H9 (cell line): ENCODE results near the gene MKRN2. TPM values are rescaled to one million over a fixed set of nuclear protein-coding genes. Genes with fewer than 3 reads are reported as not detected.

Experiments
- DNase-seq: peaks from one replicate; pipeline ENCODE4 v3.0.0-alpha.2; 2017
- H2AFZ ChIP-seq: one replicate; pipeline ENCODE4 v1.6.1; 2013; ENCODE audit warnings: mild to moderate bottlenecking, low read length, control low read depth, moderate library complexity
- H2AK5ac ChIP-seq: 2 replicates; pipeline ENCODE4 v1.6.1; 2013; ENCODE audit warnings: low read length, control low read depth, mixed read lengths; ENCODE audit not compliant: insufficient read length
- H2BK120ac ChIP-seq: one replicate; pipeline ENCODE4 v1.6.1; 2013; ENCODE audit warnings: low read depth, mild to moderate bottlenecking, low read length, control low read depth, inconsistent platforms; ENCODE audit not compliant: poor library complexity, severe bottlenecking
- H2BK12ac ChIP-seq: 2 replicates; pipeline ENCODE4 v1.6.1; 2013; ENCODE audit warnings: low read length, control low read depth, mixed read lengths, low read depth; ENCODE audit not compliant: insufficient read length
- H2BK15ac ChIP-seq: 2 replicates; pipeline ENCODE4 v1.6.1; 2013; ENCODE audit warnings: low read depth, low read length, control low read depth
- H2BK20ac ChIP-seq: one replicate; pipeline ENCODE4 v1.6.1; 2013; ENCODE audit warnings: low read depth, mild to moderate bottlenecking, low read length, control low read depth, inconsistent platforms; ENCODE audit not compliant: poor library complexity, severe bottlenecking
- H2BK5ac ChIP-seq: 2 replicates; pipeline ENCODE4 v1.6.1; 2013; ENCODE audit warnings: low read length, control low read depth, mixed read lengths; ENCODE audit not compliant: insufficient read length
- H3K14ac ChIP-seq: 2 replicates; pipeline ENCODE4 v1.6.1; 2013; ENCODE audit warnings: low read length, control low read depth; ENCODE audit not compliant: insufficient read depth
- H3K18ac ChIP-seq: 2 replicates; pipeline ENCODE4 v1.6.1; 2013; ENCODE audit warnings: low read depth, mild to moderate bottlenecking, mixed read lengths, low read length, control low read depth; ENCODE audit not compliant: insufficient read length
- H3K23ac ChIP-seq: 2 replicates; pipeline ENCODE4 v1.6.1; 2013; ENCODE audit warnings: low read length, control low read depth, mixed read lengths, low read depth; ENCODE audit not compliant: insufficient read length
- H3K23me2 ChIP-seq: 2 replicates; pipeline ENCODE4 v1.6.1; 2013; ENCODE audit warnings: low read depth, mild to moderate bottlenecking, mixed read lengths, low read length, control low read depth; ENCODE audit not compliant: insufficient read length, poor library complexity, severe bottlenecking
- H3K27ac ChIP-seq: 2 replicates; pipeline ENCODE4 v1.5.1; 2013; ENCODE audit warnings: low read length, control low read depth, mixed read lengths, low read depth; ENCODE audit not compliant: insufficient read length
- H3K27me3 ChIP-seq: 2 replicates; pipeline ENCODE4 v1.6.1; 2013; ENCODE audit warnings: low read length, control low read depth, inconsistent platforms; ENCODE audit not compliant: insufficient read depth
- H3K4ac ChIP-seq: 2 replicates; pipeline ENCODE4 v1.6.1; 2013; ENCODE audit warnings: low read depth, mild to moderate bottlenecking, control low read depth, inconsistent platforms, low read length, moderate library complexity
- H3K4me1 ChIP-seq: 2 replicates; pipeline ENCODE4 v1.6.1; 2013; ENCODE audit warnings: low read length, control low read depth, inconsistent platforms; ENCODE audit not compliant: insufficient read depth
- H3K4me2 ChIP-seq: 2 replicates; pipeline ENCODE4 v1.6.1; 2013; ENCODE audit warnings: low read length, control low read depth, mixed read lengths; ENCODE audit not compliant: insufficient read length, insufficient read depth
- H3K56ac ChIP-seq: 2 replicates; pipeline ENCODE4 v1.6.1; 2013; ENCODE audit warnings: low read depth, mild to moderate bottlenecking, mixed read lengths, low read length, control low read depth; ENCODE audit not compliant: insufficient read length
- H3K79me1 ChIP-seq: 2 replicates; pipeline ENCODE4 v1.6.1; 2013; ENCODE audit warnings: low read depth, mild to moderate bottlenecking, moderate library complexity, low read length, control low read depth, inconsistent platforms; ENCODE audit not compliant: insufficient read depth, poor library complexity, severe bottlenecking
- H3K79me2 ChIP-seq: 2 replicates; pipeline ENCODE4 v1.6.1; 2013; ENCODE audit warnings: low read length, control low read depth, inconsistent platforms; ENCODE audit not compliant: insufficient read depth
- H3K9ac ChIP-seq: 2 replicates; pipeline ENCODE4 v1.6.1; 2013; ENCODE audit warnings: low read length, control low read depth, mixed read lengths; ENCODE audit not compliant: insufficient read length; ENCODE audit errors: extremely low read depth
- H3K9me3 ChIP-seq: one replicate; pipeline ENCODE4 v1.6.1; 2013; ENCODE audit warnings: low read depth, low read length, inconsistent platforms; ENCODE audit not compliant: control insufficient read depth
- H3T11ph ChIP-seq: one replicate; pipeline ENCODE4 v1.6.1; 2013; ENCODE audit warnings: mild to moderate bottlenecking, low read length, control low read depth, inconsistent platforms
- H4K20me1 ChIP-seq: one replicate; pipeline ENCODE4 v1.6.1; 2013; ENCODE audit not compliant: control insufficient read depth, insufficient read length, insufficient read depth
- H4K5ac ChIP-seq: 2 replicates; pipeline ENCODE4 v1.6.1; 2013; ENCODE audit warnings: low read depth, mild to moderate bottlenecking, mixed read lengths, low read length, control low read depth; ENCODE audit not compliant: insufficient read length
- H4K8ac ChIP-seq: replicated peaks from 2 replicates; pipeline ENCODE4 v1.6.1; 2013; ENCODE audit warnings: low read length, control low read depth, mixed read lengths, low read depth; ENCODE audit not compliant: insufficient read length
- H4K91ac ChIP-seq: 2 replicates; pipeline ENCODE4 v1.6.1; 2013; ENCODE audit warnings: low read depth, mild to moderate bottlenecking, moderate library complexity, mixed read lengths, low read length, control low read depth; ENCODE audit not compliant: insufficient read length
- H3K27ac Mint-ChIP-seq, 3 experiments: 2 replicates in 2 of 3; 3 replicates in 1 of 3; pipeline ENCODE4 v1.8.0; 2020 to 2021; ENCODE audit warnings: mixed read lengths in 3 of 3, mild to moderate bottlenecking in 1 of 3, moderate library complexity in 1 of 3
- H3K27me3 Mint-ChIP-seq: 2 replicates; pipeline ENCODE4 v1.8.0; 2021; ENCODE audit warnings: low read depth, mild to moderate bottlenecking, moderate library complexity, mixed read lengths
- H3K36me3 Mint-ChIP-seq, 3 experiments: 2 replicates in 2 of 3; 3 replicates in 1 of 3; pipeline ENCODE4 v1.8.0; 2020 to 2021; ENCODE audit warnings: low read depth in 3 of 3, mixed read lengths in 3 of 3; ENCODE audit not compliant: insufficient read depth in 1 of 3
- H3K4me1 Mint-ChIP-seq, 2 experiments: 2 replicates each; pipeline ENCODE4 v1.8.0; 2020; ENCODE audit warnings: mixed read lengths in 2 of 2
- H3K4me3 Mint-ChIP-seq, 2 experiments: 2 replicates in 1 of 2; 3 replicates in 1 of 2; pipeline ENCODE4 v1.8.0; 2020 to 2021; ENCODE audit warnings: mild to moderate bottlenecking in 2 of 2, mixed read lengths in 2 of 2, moderate library complexity in 1 of 2
- H3K9me3 Mint-ChIP-seq, 2 experiments: 2 replicates in 1 of 2; 3 replicates in 1 of 2; pipeline ENCODE4 v1.8.0; 2020; ENCODE audit warnings: mild to moderate bottlenecking in 2 of 2, mixed read lengths in 2 of 2, moderate library complexity in 1 of 2
- WGBS: extraction: QIAGEN DNeasy Blood & Tissue Kit; methylation state at CpG from one replicate; pipeline ENCODE4 v1.1.7; 2013; ENCODE audit warnings: missing lambda C conversion rate, low lambda C conversion rate, mixed read lengths; ENCODE audit not compliant: insufficient read length; ENCODE audit errors: extremely low coverage; 5-methylcytosine and 5-hydroxymethylcytosine counted together
- total RNA-seq: library from RNA; stranded (reverse); gene quantifications from 2 replicates; pipeline ENCODE4 v1.2.1, GENCODE V29; 2021
- TF ChIP-seq, protein P1 (sequence below): fragments of 200-600 bp; sonication (generic); conservative IDR thresholded peaks from 3 replicates; pipeline ENCODE4 v1.8.0; 2021; ENCODE audit warnings: antibody characterized with exemption, mild to moderate bottlenecking

MKRN2 gene
- total RNA-seq, 1 experiment from 2014 or later: 18.1 TPM

DNA sequence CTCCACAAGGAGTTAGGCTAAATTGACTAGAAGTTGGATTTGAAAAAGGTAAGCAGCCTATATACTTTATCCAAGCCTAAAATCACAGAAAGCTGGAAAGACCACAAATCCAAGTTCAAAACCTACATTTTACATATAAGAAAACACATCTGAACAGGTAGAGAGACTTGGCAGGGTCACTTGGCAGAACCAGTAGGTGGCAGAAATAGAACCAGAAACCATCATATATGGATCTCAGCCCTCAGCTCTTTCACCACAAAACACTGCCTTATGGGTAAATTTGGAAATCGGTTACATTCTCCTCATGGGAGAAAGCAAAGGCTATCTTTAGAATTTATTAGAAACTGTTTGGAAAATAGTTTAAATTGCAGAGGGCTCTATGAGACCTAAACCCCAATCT, 44.2 kb downstream of the MKRN2 start:
- DNase-seq: no peak
- Histone ChIP-seq H3K79me1 (no peaks in the 10 kb centered on the region), H3K4me2 (no peak overlapping the region), H2BK20ac (no peak overlapping the region), H4K5ac (no peak overlapping the region), H3K27ac (no peak overlapping the region), H2BK15ac (no peak overlapping the region), H3K23me2 (no peaks in the 10 kb centered on the region), H3K23ac (no peak overlapping the region), H2BK5ac (no peak overlapping the region), H3K79me2 (no peaks in the 10 kb centered on the region), H2BK120ac (no peak overlapping the region), H4K20me1 (no peaks in the 10 kb centered on the region), H3K9ac (no peak overlapping the region), H3K4me1 (no peaks in the 10 kb centered on the region), H3K14ac (no peak overlapping the region), H4K8ac (no peak overlapping the region), H3K27me3 (no peaks in the 10 kb centered on the region), H4K91ac (no peak overlapping the region), H3K9me3 (no peaks in the 10 kb centered on the region), H3K18ac (no peak overlapping the region), H3K4ac (no peak overlapping the region), H3T11ph (no peak overlapping the region), H2AFZ (no peak overlapping the region), H2BK12ac (no peak overlapping the region), H2AK5ac (no peak overlapping the region), H3K56ac (no peak overlapping the region)
- TF ChIP-seq, protein P1, sequence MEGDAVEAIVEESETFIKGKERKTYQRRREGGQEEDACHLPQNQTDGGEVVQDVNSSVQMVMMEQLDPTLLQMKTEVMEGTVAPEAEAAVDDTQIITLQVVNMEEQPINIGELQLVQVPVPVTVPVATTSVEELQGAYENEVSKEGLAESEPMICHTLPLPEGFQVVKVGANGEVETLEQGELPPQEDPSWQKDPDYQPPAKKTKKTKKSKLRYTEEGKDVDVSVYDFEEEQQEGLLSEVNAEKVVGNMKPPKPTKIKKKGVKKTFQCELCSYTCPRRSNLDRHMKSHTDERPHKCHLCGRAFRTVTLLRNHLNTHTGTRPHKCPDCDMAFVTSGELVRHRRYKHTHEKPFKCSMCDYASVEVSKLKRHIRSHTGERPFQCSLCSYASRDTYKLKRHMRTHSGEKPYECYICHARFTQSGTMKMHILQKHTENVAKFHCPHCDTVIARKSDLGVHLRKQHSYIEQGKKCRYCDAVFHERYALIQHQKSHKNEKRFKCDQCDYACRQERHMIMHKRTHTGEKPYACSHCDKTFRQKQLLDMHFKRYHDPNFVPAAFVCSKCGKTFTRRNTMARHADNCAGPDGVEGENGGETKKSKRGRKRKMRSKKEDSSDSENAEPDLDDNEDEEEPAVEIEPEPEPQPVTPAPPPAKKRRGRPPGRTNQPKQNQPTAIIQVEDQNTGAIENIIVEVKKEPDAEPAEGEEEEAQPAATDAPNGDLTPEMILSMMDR: 0 out of 3 replicates have a peak, but pooled peaks have one; percentile 10
- no peak overlapping the region; a peak in 1 of 7 replicates for H3K27ac Mint-ChIP-seq
- no peaks in the 10 kb centered on the region for H3K9me3 Mint-ChIP-seq
- H3K27me3 Mint-ChIP-seq: no peaks in the 10 kb centered on the region
- WGBS: no CpG with 5 or more reads among the region's 1 CpG
- no peaks in the 10 kb centered on the region for H3K4me1 Mint-ChIP-seq
- peaks cover 31 to 72% (median 72%) of the 10 kb centered on the region in 3 experiments; a peak in 6 of 7 replicates for H3K36me3 Mint-ChIP-seq
- H3K4me3 Mint-ChIP-seq: no peak overlapping the region
